NCI-H1417 (cell line): Measurements from ENCODE around the gene RAB6B.
A peak's percentile ranks its signal among the peaks of the same experiment; 100 is the strongest.
"Not testable (repeated sequence)": the region's sequence is repeated elsewhere in the genome, so short reads cannot be mapped to it uniquely, and the experiment has no call there.

Experiments used
- DNase-seq, 3 experiments: peaks; one replicate each; lab custom pipeline; 2025; lab: John Stamatoyannopoulos, UW

Gene RAB6B

GRCh38 chr3:133812872-133813271 is 82.8 kb downstream of the RAB6B start:
- DNase-seq, result no peak

- peak; percentile 93 to 97 (median 95) for DNase-seq
Measured at GRCh38 chr3:133805702-133806475, 89.8 kb downstream of the RAB6B start, which contains the start of gene SRPRB. Gene SRPRB (plus strand): TSS chr3:133805815. CDS start chr3:133805849, 34 bp downstream.

GRCh38 chr3:133805384-133805701 is 90.3 kb downstream of the RAB6B start:
- DNase-seq, result no peak

- DNase-seq, result peak in 1 of 3 experiments; percentile 49
Measured at GRCh38 chr3:133804896-133805295, 90.8 kb downstream of the RAB6B start.

GRCh38 chr3:133803469-133803868 is 92.2 kb downstream of the RAB6B start:
- DNase-seq, result no peak

GRCh38 chr3:133799794-133800585 is 95.7 kb downstream of the RAB6B start:
- no peak for DNase-seq

- no peak for DNase-seq
Measured at GRCh38 chr3:133797396-133798105, 98.1 kb downstream of the RAB6B start.

GRCh38 chr3:133792171-133792763 is 103.4 kb downstream of the RAB6B start:
- peak; percentile 1 to 38 (median 36) for DNase-seq

GRCh38 chr3:133788024-133788423 is 107.7 kb downstream of the RAB6B start:
- no peak for DNase-seq

GRCh38 chr3:133783762-133784161 is 111.9 kb downstream of the RAB6B start:
- DNase-seq, result no peak

- DNase-seq, result no peak
Measured at GRCh38 chr3:133782454-133782853, 113.2 kb downstream of the RAB6B start.

- no peak for DNase-seq
Measured at GRCh38 chr3:133781570-133781969, 114.1 kb downstream of the RAB6B start.

GRCh38 chr3:133780756-133781155 is 114.9 kb downstream of the RAB6B start:
- not testable (repeated sequence) for DNase-seq

- no peak for DNase-seq
Measured at GRCh38 chr3:133779626-133780203, 116.0 kb downstream of the RAB6B start.

GRCh38 chr3:133777807-133778568 is 117.7 kb downstream of the RAB6B start:
- DNase-seq, result no peak

GRCh38 chr3:133776794-133777438 is 118.8 kb downstream of the RAB6B start:
- DNase-seq, result no peak

GRCh38 chr3:133775835-133776234 is 119.8 kb downstream of the RAB6B start:
- DNase-seq, result no peak

- no peak for DNase-seq
Measured at GRCh38 chr3:133775309-133775708, 120.4 kb downstream of the RAB6B start.
